Activated CD4-positive, alpha-beta T cell treated with anti-CD3 and anti-CD28 coated beads, Interleukin-2, amount 50 U/mL, for 1 hour (primary cell): ENCODE measurements around the gene LRRC4C.

Experiments used
- DNase-seq: peaks from one replicate; pipeline ENCODE4 v3.0.0-alpha.2; 2020

LRRC4C gene

GRCh38 chr11:41246399-41246745 lies 213.1 kb downstream of the LRRC4C start:
- DNase-seq: no peak

GRCh38 chr11:41245704-41246398 lies 213.6 kb downstream of the LRRC4C start:
- no peak for DNase-seq

- no peak for DNase-seq
Measured at GRCh38 chr11:41245184-41245583, 214.3 kb downstream of the LRRC4C start.

- no peak for DNase-seq
Measured at GRCh38 chr11:41237382-41237781, 222.1 kb downstream of the LRRC4C start.

- DNase-seq: no peak
Measured at GRCh38 chr11:41235668-41236067, 223.8 kb downstream of the LRRC4C start.

GRCh38 chr11:41225856-41226633 lies 233.4 kb downstream of the LRRC4C start:
- DNase-seq: no peak

- no peak for DNase-seq
Measured at GRCh38 chr11:41222236-41222635, 237.2 kb downstream of the LRRC4C start.

- DNase-seq: no peak
Measured at GRCh38 chr11:41206388-41206787, 253.1 kb downstream of the LRRC4C start.

GRCh38 chr11:41201156-41201555 lies 258.3 kb downstream of the LRRC4C start:
- no peak for DNase-seq

GRCh38 chr11:41190437-41191082 lies 268.9 kb downstream of the LRRC4C start:
- DNase-seq: no peak

- DNase-seq: no peak
Measured at GRCh38 chr11:41189701-41190436, 269.6 kb downstream of the LRRC4C start.

- no peak for DNase-seq
Measured at GRCh38 chr11:41177791-41178190, 281.7 kb downstream of the LRRC4C start.

GRCh38 chr11:41175304-41175972 lies 284.0 kb downstream of the LRRC4C start:
- DNase-seq: no peak

- DNase-seq: no peak
Measured at GRCh38 chr11:41146326-41146725, 313.1 kb downstream of the LRRC4C start.

- DNase-seq: no peak
Measured at GRCh38 chr11:41145420-41145819, 314.0 kb downstream of the LRRC4C start.

GRCh38 chr11:41134971-41135370 lies 324.5 kb downstream of the LRRC4C start:
- DNase-seq: no peak

- no peak for DNase-seq
Measured at GRCh38 chr11:41133023-41133422, 326.4 kb downstream of the LRRC4C start.

- DNase-seq: no peak
Measured at GRCh38 chr11:41121600-41121999, 337.9 kb downstream of the LRRC4C start.

GRCh38 chr11:41119484-41119883 lies 340.0 kb downstream of the LRRC4C start:
- no peak for DNase-seq

GRCh38 chr11:41118521-41118920 lies 340.9 kb downstream of the LRRC4C start:
- DNase-seq: no peak

GRCh38 chr11:41116970-41117369 lies 342.5 kb downstream of the LRRC4C start:
- DNase-seq: no peak

GRCh38 chr11:41115066-41115465 lies 344.4 kb downstream of the LRRC4C start:
- no peak for DNase-seq

- no peak for DNase-seq
Measured at GRCh38 chr11:41113160-41113559, 346.3 kb downstream of the LRRC4C start.
